ENCODE data around the gene ABCA2. TPM values are rescaled to one million over a fixed set of nuclear protein-coding genes. Genes with fewer than 3 reads are reported as not detected.
A peak's percentile ranks its signal among the peaks of the same experiment; 100 is the strongest.

ABCA2 gene
- total RNA-seq, 1 experiment from 2014 or later = 114 TPM

- TF ChIP-seq ZBTB33 (IDR thresholded peaks at IDR 0.05; ENCODE audit: extremely low read depth, insufficient replicate concordance, low read length) = no peak
- no peak for ATAC-seq
Measured at GRCh38 chr9:137011907-137012675, 15.9 kb downstream of the ABCA2 start.

GRCh38 chr9:137011156-137011555 lies 16.9 kb downstream of the ABCA2 start:
- POLR2A ChIA-PET = no interaction called here
- CTCF ChIA-PET = no interaction called here
- no peak overlapping the region for H2AFZ ChIP-seq (ENCODE audit: low read depth, low read length, poor library complexity, severe bottlenecking)
- H3K9me2 ChIP-seq (ENCODE audit: insufficient read depth) = no peaks in the 10 kb centered on the region
- peaks cover 10 to 20% of the 10 kb centered on the region in 2 experiments; a peak in 3 of 4 replicates for H3K36me3 ChIP-seq (ENCODE audit: control insufficient read depth in 1 of 2, insufficient read depth in 2 of 2, low read length in 2 of 2)
- no peak for DNase-seq (ENCODE audit: low read depth, low spot score)
- ATAC-seq = no peak
- no peaks in the 10 kb centered on the region for H3K27me3 ChIP-seq (ENCODE audit: insufficient read depth, low read length)
- BruUV-seq (replicated peaks) = no TSS peak
- no peak overlapping the region for H3K4me3 ChIP-seq (replicated peaks in 1 of 2; ENCODE audit: low read depth in 1 of 2, low read length in 2 of 2)
- no peaks in the 10 kb centered on the region for H3K9me3 ChIP-seq (ENCODE audit: control insufficient read depth in 1 of 2, insufficient read depth in 1 of 2, low read depth in 1 of 2, low read length in 2 of 2)
- no peak overlapping the region for H3K4me2 ChIP-seq (ENCODE audit: low read length)
- H3K9ac ChIP-seq (ENCODE audit: low read length) = no peak overlapping the region
- intact Hi-C loops (cut with micrococcal nuclease) = no loop called here
- no peaks in the 10 kb centered on the region for H3K79me2 ChIP-seq (ENCODE audit: insufficient read depth, low read length)
- no peaks in the 10 kb centered on the region for H4K20me1 ChIP-seq (ENCODE audit: insufficient read depth)
- no peak overlapping the region for H3K27ac ChIP-seq (ENCODE audit: low read depth, low read length)
- RAD21 ChIA-PET (ENCODE audit: low non-redundant PET in 1 of 2, low total read pairs in 2 of 2, uncharacterized antibody in 2 of 2, unreplicated experiment in 2 of 2) = no interaction called here
- H3K4me1 ChIP-seq (ENCODE audit: control insufficient read depth in 1 of 2, insufficient read depth in 2 of 2, low read length in 2 of 2) = no peaks in the 10 kb centered on the region
- TF ChIP-seq TCF7L2 (IDR thresholded peaks at IDR 0.05; ENCODE audit: borderline replicate concordance, extremely low read depth, insufficient read depth, insufficient read length) (no peak), POLR2A (IDR thresholded peaks at IDR 0.05; ENCODE audit: borderline replicate concordance, extremely low read depth, insufficient read depth, insufficient read length) (no peak), SP1 (IDR thresholded peaks at IDR 0.05; ENCODE audit: low read depth) (no peak), ZFX (IDR thresholded peaks at IDR 0.05) (no peak), SIN3A (IDR thresholded peaks at IDR 0.05; ENCODE audit: low read depth) (no peak), ZBTB33 (IDR thresholded peaks at IDR 0.05; ENCODE audit: extremely low read depth, insufficient replicate concordance, low read length) (no peak), EGR1 (IDR thresholded peaks at IDR 0.05; ENCODE audit: low read depth) (no peak), POLR2AphosphoS5 (IDR thresholded peaks at IDR 0.05; ENCODE audit: low read depth, low read length) (no peak), CEBPB (IDR thresholded peaks at IDR 0.05; ENCODE audit: low read depth) (no peak), CTCF (IDR thresholded peaks at IDR 0.05 in 2 of 3, conservative IDR thresholded peaks at IDR 0.05 in 1 of 3; ENCODE audit: borderline replicate concordance in 1 of 3, insufficient read depth in 1 of 3, low read depth in 2 of 3, low read length in 2 of 3) (no peak), EZH2phosphoT487 (IDR thresholded peaks at IDR 0.05; ENCODE audit: borderline replicate concordance) (no peak), FOSL1 (IDR thresholded peaks at IDR 0.05; ENCODE audit: low read depth) (no peak), ATF3 (IDR thresholded peaks at IDR 0.05) (no peak)

More at GRCh38 chr9:137011907-137012675, 15.9 kb downstream of the ABCA2 start:
- Histone ChIP-seq H3K27ac (ENCODE audit: low read depth, low read length) (no peak overlapping the region), H3K9ac (ENCODE audit: low read length) (no peak overlapping the region), H2AFZ (ENCODE audit: low read depth, low read length, poor library complexity, severe bottlenecking) (no peak overlapping the region), H3K4me3 (replicated peaks in 1 of 2; ENCODE audit: low read depth in 1 of 2, low read length in 2 of 2) (no peak overlapping the region), H4K20me1 (ENCODE audit: insufficient read depth) (no peaks in the 10 kb centered on the region), H3K4me1 (ENCODE audit: control insufficient read depth in 1 of 2, insufficient read depth in 2 of 2, low read length in 2 of 2) (no peaks in the 10 kb centered on the region), H3K9me3 (ENCODE audit: control insufficient read depth in 1 of 2, insufficient read depth in 1 of 2, low read depth in 1 of 2, low read length in 2 of 2) (no peaks in the 10 kb centered on the region), H3K4me2 (ENCODE audit: low read length) (no peak overlapping the region), H3K9me2 (ENCODE audit: insufficient read depth) (no peaks in the 10 kb centered on the region), H3K36me3 (ENCODE audit: control insufficient read depth in 1 of 2, insufficient read depth in 2 of 2, low read length in 2 of 2) (peaks cover 11 to 29% of the 10 kb centered on the region in 2 experiments; a peak in 3 of 4 replicates), H3K27me3 (ENCODE audit: insufficient read depth, low read length) (no peaks in the 10 kb centered on the region), H3K79me2 (ENCODE audit: insufficient read depth, low read length) (no peaks in the 10 kb centered on the region)
- BruUV-seq (replicated peaks) = TSS peak; percentile 20
- no peak for DNase-seq (ENCODE audit: low read depth, low spot score)
- POLR2A ChIA-PET = no interaction called here
- CTCF ChIA-PET = no interaction called here
- intact Hi-C loops (cut with micrococcal nuclease) = no loop called here
- RAD21 ChIA-PET (ENCODE audit: low non-redundant PET in 1 of 2, low total read pairs in 2 of 2, uncharacterized antibody in 2 of 2, unreplicated experiment in 2 of 2) = no interaction called here

Measured in HCT116 (cell line).